HEK293 (cell line): ENCODE data around the gene SMTNL1.

Experiments used
- CTCF ChIP-seq: fragments of 450-650 bp; formaldehyde crosslinking; IDR thresholded peaks from 2 replicates; pipeline ENCODE4 v1.5.1; 2016; ENCODE audit warnings: missing biosample characterization, missing genetic modification characterization
- IKZF3 ChIP-seq: fragments of 450-650 bp; IDR thresholded peaks from 2 replicates; pipeline ENCODE4 v1.5.0; 2018; ENCODE audit warnings: missing biosample characterization, mild to moderate bottlenecking, missing genetic modification characterization, moderate library complexity
- REST ChIP-seq: fragments of 450-650 bp; formaldehyde crosslinking; IDR thresholded peaks from 2 replicates; pipeline ENCODE4 v1.5.1; 2016; ENCODE audit warnings: missing biosample characterization, missing genetic modification characterization
- SALL2 ChIP-seq: fragments of 450-650 bp; formaldehyde crosslinking; IDR thresholded peaks from 2 replicates; pipeline ENCODE4 v1.5.0; 2017; ENCODE audit warnings: missing biosample characterization, mild to moderate bottlenecking, missing genetic modification characterization, borderline replicate concordance
- TCF7L2 ChIP-seq: IDR thresholded peaks from 2 replicates; pipeline ENCODE4 v1.6.1; 2011; ENCODE audit warnings: low read depth, mild to moderate bottlenecking, inconsistent platforms, low read length, moderate library complexity, borderline replicate concordance
- ZNF645 ChIP-seq: fragments of 450-650 bp; formaldehyde crosslinking; IDR thresholded peaks from 2 replicates; pipeline ENCODE4; 2016; ENCODE audit warnings: missing biosample characterization, missing genetic modification characterization

- TF ChIP-seq ZNF645 = no peak
- TF ChIP-seq CTCF (tag by site-specific recombination) = no peak
- TF ChIP-seq SALL2 (tag by site-specific recombination) = no peak
- TF ChIP-seq TCF7L2 = no peak
- TF ChIP-seq REST (tag by site-specific recombination) = no peak
- no peak for TF ChIP-seq IKZF3 (tag by site-specific recombination)
Measured at GRCh38 chr11:57514538-57515331, 22.7 kb upstream of the SMTNL1 start.
